OCI-LY3 (cell line): ENCODE measurements around the gene SNCG.

Experiments
- H2AFZ ChIP-seq: fragments of 200-600, 300-600 bp; shearing (Covaris generic); 2 replicates; pipeline ENCODE4 v1.6.0; 2014; ENCODE audit warnings: antibody characterized with exemption, low read depth, low read length
- H3K27ac ChIP-seq: fragments of 200-600, 300-600 bp; sonication (generic); 2 replicates; pipeline ENCODE4 v1.5.1; 2014; ENCODE audit warnings: mild to moderate bottlenecking, low read length, moderate library complexity, mixed read lengths
- H3K27me3 ChIP-seq: fragments of 200-600, 300-600 bp; sonication (generic); 2 replicates; pipeline ENCODE4 v1.6.1; 2014; ENCODE audit warnings: low read depth, low read length, mixed read lengths
- H3K36me3 ChIP-seq: fragments of 200-600, 300-600 bp; sonication (generic); replicated peaks from 2 replicates; pipeline ENCODE3; 2014; ENCODE audit warnings: low read depth, low read length, mixed read lengths
- H3K4me1 ChIP-seq: fragments of 300-600, 200-600 bp; sonication (generic); 2 replicates; pipeline ENCODE4 v1.6.1; 2014; ENCODE audit warnings: low read length, mixed read lengths
- H3K4me2 ChIP-seq: fragments of 200-600, 300-600 bp; sonication (generic); 2 replicates; pipeline ENCODE4 v1.6.1; 2014; ENCODE audit warnings: low read length, mixed read lengths
- H3K4me3 ChIP-seq: fragments of 300-600, 200-600 bp; sonication (generic); 2 replicates; pipeline ENCODE4 v1.5.1; 2014; ENCODE audit warnings: antibody characterized with exemption, mild to moderate bottlenecking, low read length, moderate library complexity
- H3K79me2 ChIP-seq: fragments of 300-600, 200-600 bp; shearing (Covaris generic); 2 replicates; pipeline ENCODE4 v1.6.1; 2014; ENCODE audit warnings: mild to moderate bottlenecking, low read length, mixed read lengths
- H3K9ac ChIP-seq: fragments of 300-600, 200-600 bp; shearing (Covaris generic); 2 replicates; pipeline ENCODE4 v1.6.0; 2014; ENCODE audit warnings: mild to moderate bottlenecking, low read length, moderate library complexity
- H3K9me3 ChIP-seq: fragments of 200-600, 300-600 bp; shearing (Covaris generic); 2 replicates; pipeline ENCODE4 v1.6.1; 2014; ENCODE audit warnings: low read length, mixed read lengths; ENCODE audit not compliant: insufficient read depth
- H4K20me1 ChIP-seq: fragments of 200-600, 300-600 bp; sonication (generic); 2 replicates; pipeline ENCODE4 v1.6.1; 2016; ENCODE audit warnings: low read length, mixed read lengths; ENCODE audit not compliant: insufficient read depth
- EZH2phosphoT487 ChIP-seq: fragments of 200-600 bp; shearing (Covaris generic); IDR thresholded peaks from 2 replicates; pipeline ENCODE4 v1.6.1; 2018; ENCODE audit warnings: antibody characterized with exemption, mixed run types, low read depth
- TF ChIP-seq, protein P1 (sequence below): fragments of 200-600, 300-600 bp; sonication (generic); IDR thresholded peaks from 2 replicates; pipeline ENCODE4 v1.5.1; 2014; ENCODE audit warnings: antibody characterized with exemption, low read length, low read depth

SNCG gene

DNA sequence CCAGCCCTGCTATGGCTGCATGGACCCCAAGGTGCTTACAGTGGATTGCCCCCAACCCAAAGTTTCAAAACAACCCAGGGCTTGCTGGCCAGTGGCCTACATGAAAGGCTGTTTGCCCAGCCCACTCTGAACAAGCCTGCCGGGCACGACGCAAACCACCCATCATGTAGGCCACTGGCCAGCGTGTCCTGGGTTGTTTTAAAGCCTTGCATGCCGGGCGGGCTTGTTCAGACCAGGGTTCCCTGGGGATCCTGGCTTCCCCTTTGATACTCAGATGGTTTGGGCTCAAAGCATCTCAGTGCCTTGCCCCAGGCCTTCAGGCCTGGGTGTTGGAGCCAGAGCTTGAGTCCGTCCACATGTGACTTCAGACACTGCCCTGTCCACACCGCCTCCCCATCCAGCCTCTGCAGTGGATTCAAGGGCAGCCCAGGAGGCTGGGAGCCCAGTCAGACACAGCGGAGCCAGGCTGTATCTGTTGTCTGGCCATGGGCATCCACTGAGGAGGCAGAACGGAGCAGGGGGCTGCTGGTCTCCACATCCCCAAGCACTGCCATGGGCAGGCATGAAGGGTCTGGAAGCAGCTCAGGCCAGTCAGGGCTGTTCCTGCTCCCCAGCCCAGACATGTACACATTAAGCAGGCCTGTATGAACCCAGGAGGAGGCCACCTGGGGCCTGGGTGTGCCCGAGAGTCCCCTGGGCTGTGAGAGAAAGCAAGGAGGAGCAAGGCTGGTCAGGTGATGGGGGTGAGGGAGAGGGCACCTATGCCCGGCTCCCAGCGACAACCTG, 5.9 kb downstream of the SNCG start:
- H3K4me1 ChIP-seq = peaks cover 90% of the 10 kb centered on the region
- peak overlapping the region; percentile 100; the same call in 1 of the 2 replicates for H3K9ac ChIP-seq
- peak overlapping the region; percentile 85 for H3K4me2 ChIP-seq

DNA sequence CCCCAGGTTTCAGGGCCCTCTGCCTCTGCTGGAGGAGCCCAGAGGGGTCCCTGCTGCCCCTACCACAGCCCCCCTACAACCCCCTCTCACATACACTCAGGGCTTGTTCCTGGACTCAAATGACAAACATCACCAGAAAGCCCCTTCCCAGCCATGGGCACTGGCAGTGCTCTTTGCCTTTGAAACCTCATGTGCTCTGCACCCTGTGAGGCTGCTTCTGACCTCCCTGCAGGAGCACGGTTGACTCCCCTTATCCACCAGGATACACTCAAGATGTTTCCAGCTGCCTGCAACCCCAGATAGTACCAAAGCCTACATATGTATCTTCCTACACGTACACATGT, 6.4 kb downstream of the SNCG start:
- Histone ChIP-seq H3K27me3 (no peaks in the 10 kb centered on the region), H3K4me3 (peak overlapping the region; percentile 98; the same call in 1 of the 2 replicates), H3K27ac (peak overlapping the region; percentile 100), H2AFZ (no peak overlapping the region), H3K36me3 (peaks cover 25% of the 10 kb centered on the region), H4K20me1 (no peaks in the 10 kb centered on the region), H3K4me2 (peak overlapping the region; percentile 85), H3K79me2 (peaks cover 62% of the 10 kb centered on the region), H3K9me3 (no peaks in the 10 kb centered on the region), H3K9ac (peak overlapping the region; percentile 100; the same call in 1 of the 2 replicates), H3K4me1 (peaks cover 95% of the 10 kb centered on the region)
- TF ChIP-seq, protein P1, sequence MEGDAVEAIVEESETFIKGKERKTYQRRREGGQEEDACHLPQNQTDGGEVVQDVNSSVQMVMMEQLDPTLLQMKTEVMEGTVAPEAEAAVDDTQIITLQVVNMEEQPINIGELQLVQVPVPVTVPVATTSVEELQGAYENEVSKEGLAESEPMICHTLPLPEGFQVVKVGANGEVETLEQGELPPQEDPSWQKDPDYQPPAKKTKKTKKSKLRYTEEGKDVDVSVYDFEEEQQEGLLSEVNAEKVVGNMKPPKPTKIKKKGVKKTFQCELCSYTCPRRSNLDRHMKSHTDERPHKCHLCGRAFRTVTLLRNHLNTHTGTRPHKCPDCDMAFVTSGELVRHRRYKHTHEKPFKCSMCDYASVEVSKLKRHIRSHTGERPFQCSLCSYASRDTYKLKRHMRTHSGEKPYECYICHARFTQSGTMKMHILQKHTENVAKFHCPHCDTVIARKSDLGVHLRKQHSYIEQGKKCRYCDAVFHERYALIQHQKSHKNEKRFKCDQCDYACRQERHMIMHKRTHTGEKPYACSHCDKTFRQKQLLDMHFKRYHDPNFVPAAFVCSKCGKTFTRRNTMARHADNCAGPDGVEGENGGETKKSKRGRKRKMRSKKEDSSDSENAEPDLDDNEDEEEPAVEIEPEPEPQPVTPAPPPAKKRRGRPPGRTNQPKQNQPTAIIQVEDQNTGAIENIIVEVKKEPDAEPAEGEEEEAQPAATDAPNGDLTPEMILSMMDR = no peak
- TF ChIP-seq EZH2phosphoT487 = no peak

More for the DNA sequence above, 5.9 kb downstream of the SNCG start:
- Histone ChIP-seq H3K9me3 (no peaks in the 10 kb centered on the region), H3K79me2 (peaks cover 57% of the 10 kb centered on the region), H3K36me3 (peaks cover 22% of the 10 kb centered on the region), H3K27ac (peak overlapping the region; percentile 100), H2AFZ (no peak overlapping the region), H3K4me3 (peak overlapping the region; percentile 98; the same call in 1 of the 2 replicates), H3K27me3 (no peaks in the 10 kb centered on the region), H4K20me1 (no peaks in the 10 kb centered on the region)
- no peak for TF ChIP-seq EZH2phosphoT487
- TF ChIP-seq, protein P1 = no peak

DNA sequence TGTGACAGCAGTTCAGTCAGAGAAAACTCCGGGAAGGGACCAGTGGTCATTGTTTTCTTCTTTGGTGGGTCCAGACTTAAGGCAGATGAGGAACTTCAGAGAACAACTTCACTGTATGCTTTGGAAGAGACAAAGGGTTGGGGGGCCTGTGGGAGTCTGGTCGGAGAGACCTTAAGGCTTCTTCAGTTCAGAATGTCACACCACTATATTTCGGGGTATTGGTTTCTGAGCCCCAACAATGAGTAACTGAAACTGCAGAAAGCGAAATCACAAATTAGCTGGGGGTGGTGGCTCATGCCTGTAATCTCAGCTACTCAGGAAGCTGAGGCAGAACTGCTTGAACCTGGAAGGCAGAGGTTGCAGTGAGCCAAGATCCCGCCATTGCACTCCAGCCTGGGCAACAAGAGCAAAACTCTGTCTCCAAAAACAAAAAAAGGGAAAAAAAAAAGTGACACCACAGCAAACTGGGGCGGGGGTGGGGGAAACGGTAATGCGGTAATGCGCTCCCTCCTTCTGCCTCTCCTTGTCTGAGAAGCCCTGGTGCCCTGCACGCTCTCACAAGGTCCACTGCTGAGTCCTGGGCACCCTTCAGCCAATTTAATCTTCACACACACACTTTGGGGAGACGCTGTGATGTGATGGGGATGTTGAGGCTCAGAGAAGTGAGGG, 7.7 kb downstream of the SNCG start:
- Histone ChIP-seq H4K20me1 (no peaks in the 10 kb centered on the region), H3K4me3 (peak overlapping the region; percentile 98), H2AFZ (no peak overlapping the region), H3K79me2 (peaks cover 74% of the 10 kb centered on the region), H3K27ac (peak overlapping the region; percentile 100), H3K4me1 (peaks cover 86% of the 10 kb centered on the region), H3K36me3 (peaks cover 30% of the 10 kb centered on the region), H3K9me3 (no peaks in the 10 kb centered on the region), H3K4me2 (peak overlapping the region; percentile 85), H3K27me3 (no peaks in the 10 kb centered on the region), H3K9ac (peak overlapping the region; percentile 100)
- TF ChIP-seq EZH2phosphoT487 = no peak
- TF ChIP-seq, protein P1 = no peak

DNA sequence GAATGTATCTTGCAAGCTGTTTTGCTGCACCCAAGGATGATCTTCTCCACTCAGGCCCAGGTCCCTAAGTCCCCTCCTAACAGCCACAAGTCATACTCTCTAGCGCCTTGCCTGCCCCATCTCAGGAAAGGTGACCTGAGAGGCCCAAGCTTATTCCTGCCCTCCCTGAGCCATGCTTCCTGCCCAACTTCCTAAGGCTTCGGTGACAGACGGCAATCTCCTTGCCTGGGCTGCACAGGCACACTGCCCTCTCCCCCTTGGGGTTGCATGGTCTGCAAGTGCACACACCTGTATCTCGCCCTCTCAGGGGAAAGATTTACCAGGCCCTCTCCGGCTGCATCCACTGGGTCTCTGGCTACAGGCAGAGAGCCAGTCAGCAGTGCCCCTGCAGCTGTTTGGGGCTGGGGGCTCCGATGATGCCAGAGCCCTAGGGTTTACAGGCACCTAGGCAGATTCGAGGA, 9.1 kb downstream of the SNCG start:
- peak overlapping the region; percentile 100 for H3K27ac ChIP-seq
- H3K79me2 ChIP-seq = peaks cover 72% of the 10 kb centered on the region
- H4K20me1 ChIP-seq = no peaks in the 10 kb centered on the region
- peak overlapping the region; percentile 85 for H3K4me2 ChIP-seq
- no peaks in the 10 kb centered on the region for H3K27me3 ChIP-seq
- H3K4me1 ChIP-seq = peaks cover 82% of the 10 kb centered on the region
- peak overlapping the region; percentile 100 for H3K9ac ChIP-seq
- H2AFZ ChIP-seq = no peak overlapping the region
- peaks cover 30% of the 10 kb centered on the region for H3K36me3 ChIP-seq
- no peaks in the 10 kb centered on the region for H3K9me3 ChIP-seq
- H3K4me3 ChIP-seq = peak overlapping the region; percentile 98
- TF ChIP-seq EZH2phosphoT487 = no peak
- TF ChIP-seq, protein P1 = no peak
